T47D (cell line): Measurements from ENCODE around the gene FCHO2.

Experiments used
- DNase-seq, 2 experiments: peaks; one replicate each; pipeline versions ENCODE4 v3.0.0 to v3.0.0-alpha.2; 2011 to 2012; ENCODE audit warnings: low read depth in 1 of 2, low spot score in 1 of 2
- JUND ChIP-seq: IDR thresholded peaks from 2 replicates; pipeline ENCODE4 v1.6.1; 2012; ENCODE audit warnings: low read depth
- in situ Hi-C: cut with HindIII; loops from 2 replicates; pipeline ENCODE4 v1.10.0; 2016; ENCODE audit warnings: low sequenced_read_pairs, low pct_unique_long_range_greater_than_20kb

The FCHO2 gene

GRCh38 chr5:73112359-73112758 is 156.5 kb downstream of the FCHO2 start:
- in situ Hi-C loops: no loop called here
- no peak for DNase-seq
- TF ChIP-seq JUND: no peak

DNA sequence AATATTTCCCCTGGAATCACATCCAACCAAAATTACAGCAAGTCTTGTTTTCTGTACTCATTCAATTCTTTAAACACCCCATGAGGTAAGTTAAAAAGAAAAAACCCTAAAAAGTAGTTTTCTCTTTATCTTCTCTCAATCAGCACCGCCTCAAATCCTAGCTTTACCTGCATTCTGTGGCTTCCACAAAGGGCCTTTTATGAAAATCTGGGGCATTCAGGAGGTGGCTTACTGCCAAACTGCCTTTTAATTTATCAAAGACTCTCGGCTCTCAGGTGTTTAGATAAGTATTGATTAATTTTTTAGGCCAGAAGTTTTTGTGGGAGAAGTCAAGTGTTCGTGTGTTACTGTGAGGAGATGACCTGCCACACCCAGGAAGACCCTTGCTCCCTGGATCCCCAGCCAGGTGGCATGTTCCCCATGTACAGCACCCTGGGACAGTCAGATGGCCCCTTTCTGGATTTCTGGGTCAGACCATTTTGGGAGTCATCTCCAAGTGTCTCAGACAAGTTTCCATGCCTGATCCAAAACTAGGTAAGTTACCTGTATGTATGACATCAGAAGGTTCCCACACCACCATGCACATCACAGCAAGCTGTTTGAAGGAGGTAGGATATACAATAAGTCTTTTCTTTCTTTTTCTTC is 158.3 kb downstream of the FCHO2 start:
- in situ Hi-C loops: no loop called here
- TF ChIP-seq JUND: no peak
- no peak for DNase-seq

GRCh38 chr5:73115399-73116051 is 159.7 kb downstream of the FCHO2 start:
- TF ChIP-seq JUND: no peak
- in situ Hi-C loops: no loop called here
- peak in 1 of 2 experiments; percentile 11 for DNase-seq

- in situ Hi-C loops: no loop called here
- no peak for DNase-seq
- TF ChIP-seq JUND: no peak
Measured at GRCh38 chr5:73116506-73116905, 160.7 kb downstream of the FCHO2 start.

- DNase-seq: no peak
- no peak for TF ChIP-seq JUND
- in situ Hi-C loops: no loop called here
Measured at GRCh38 chr5:73117088-73117740, 161.4 kb downstream of the FCHO2 start.

DNA sequence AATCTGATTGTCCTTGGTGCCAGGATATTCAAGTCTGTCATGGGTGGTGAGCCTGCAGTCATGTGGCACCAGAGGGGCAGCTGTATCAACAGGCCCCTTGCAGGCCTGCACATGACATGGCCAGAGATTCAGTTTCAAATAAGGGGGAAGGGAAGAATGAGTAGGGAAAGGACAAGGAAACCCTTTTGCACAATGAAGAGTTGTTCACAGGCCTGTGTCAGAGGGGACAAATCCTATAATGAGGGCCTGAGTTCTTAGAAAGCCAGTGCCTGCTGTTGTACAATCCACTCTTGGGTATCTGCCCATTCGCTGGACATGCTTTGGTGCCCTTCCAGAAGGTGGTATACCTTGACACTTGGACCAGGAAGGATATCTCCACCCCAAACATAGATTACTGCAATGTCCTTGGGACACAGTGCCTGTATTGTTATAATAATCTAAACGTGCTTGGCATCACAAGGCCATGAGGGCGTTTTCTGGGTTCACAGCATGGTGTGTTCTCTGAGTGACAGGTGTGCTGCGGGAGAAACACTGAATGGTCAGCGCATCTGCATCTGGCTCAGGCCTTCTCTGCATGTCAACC is 162.6 kb downstream of the FCHO2 start:
- no peak for TF ChIP-seq JUND
- no peak for DNase-seq
- in situ Hi-C loops: no loop called here

- DNase-seq: no peak
- TF ChIP-seq JUND: no peak
- in situ Hi-C loops: no loop called here
Measured at GRCh38 chr5:73119451-73120157, 163.8 kb downstream of the FCHO2 start.

DNA sequence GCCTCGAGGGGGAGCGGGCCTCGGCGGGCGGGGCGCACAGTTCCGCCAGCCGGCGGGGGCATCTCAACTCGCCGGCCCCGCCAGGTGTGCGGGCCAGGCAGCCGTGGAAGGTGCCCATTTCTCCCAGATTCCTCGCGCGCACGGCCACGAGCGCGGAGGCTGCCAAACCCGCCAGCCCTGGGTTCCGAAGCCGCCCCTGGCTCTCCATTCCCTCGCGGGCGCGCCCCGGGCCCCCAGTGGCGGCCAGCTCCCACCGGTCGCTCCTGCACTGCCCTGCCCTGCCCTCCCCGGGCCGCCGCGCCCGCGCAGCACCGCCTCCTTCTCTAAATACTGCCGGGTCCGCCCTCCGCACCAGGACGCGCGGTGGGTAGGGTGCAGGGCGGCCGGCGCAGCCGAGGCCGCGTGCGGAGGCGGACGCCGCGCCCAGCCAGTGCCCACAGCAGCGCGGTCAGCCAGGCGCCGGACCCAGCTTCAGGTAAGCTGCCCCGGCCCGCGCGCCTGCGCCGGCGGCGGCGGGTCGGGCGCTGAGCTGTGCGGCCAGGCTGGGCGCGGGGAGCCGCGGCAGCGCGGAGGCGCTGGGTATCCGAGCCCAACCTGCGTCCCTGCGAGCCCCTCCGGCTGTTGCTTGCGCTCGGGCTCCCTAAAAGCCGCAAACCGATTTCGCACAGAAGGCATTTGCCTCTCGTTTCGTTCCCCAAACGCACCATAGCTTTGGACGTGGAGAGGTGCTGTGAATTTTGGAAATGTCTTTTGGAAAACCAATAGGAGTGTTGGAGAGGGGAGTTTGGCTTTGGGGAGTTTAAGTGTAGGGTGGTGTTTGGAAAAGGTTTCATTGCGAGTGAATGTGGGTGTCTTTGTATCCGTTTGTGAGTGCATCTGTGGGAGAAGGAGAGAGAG is 164.6 kb downstream of the FCHO2 start, which contains the start of gene TMEM171:
TSS of gene TMEM171 (plus strand) at position 354 of the 897 bp plus-strand sequence. CDS start 2,799 bp downstream, outside the sequence.
- peak; percentile 79 to 91 for DNase-seq
- in situ Hi-C loops: no loop called here
- TF ChIP-seq JUND: no peak

DNA sequence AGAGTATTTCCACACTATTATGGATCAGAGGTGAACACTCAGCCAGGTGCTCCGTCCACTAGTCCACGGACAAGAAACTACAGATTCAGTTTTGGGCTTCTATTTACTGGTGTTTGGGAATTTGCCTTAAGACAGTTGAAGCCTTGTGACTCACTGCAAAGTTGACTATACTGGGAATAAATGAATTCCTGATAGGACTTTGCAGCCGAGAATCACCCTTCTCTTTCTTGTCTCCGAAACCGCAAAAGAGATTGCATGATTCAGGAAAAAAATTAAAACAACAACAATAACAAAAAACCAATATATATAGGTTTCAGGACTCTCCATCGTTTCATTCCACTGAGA is 165.2 kb downstream of the FCHO2 start:
- in situ Hi-C loops: no loop called here
- DNase-seq: peak in 1 of 2 experiments; percentile 50

DNA sequence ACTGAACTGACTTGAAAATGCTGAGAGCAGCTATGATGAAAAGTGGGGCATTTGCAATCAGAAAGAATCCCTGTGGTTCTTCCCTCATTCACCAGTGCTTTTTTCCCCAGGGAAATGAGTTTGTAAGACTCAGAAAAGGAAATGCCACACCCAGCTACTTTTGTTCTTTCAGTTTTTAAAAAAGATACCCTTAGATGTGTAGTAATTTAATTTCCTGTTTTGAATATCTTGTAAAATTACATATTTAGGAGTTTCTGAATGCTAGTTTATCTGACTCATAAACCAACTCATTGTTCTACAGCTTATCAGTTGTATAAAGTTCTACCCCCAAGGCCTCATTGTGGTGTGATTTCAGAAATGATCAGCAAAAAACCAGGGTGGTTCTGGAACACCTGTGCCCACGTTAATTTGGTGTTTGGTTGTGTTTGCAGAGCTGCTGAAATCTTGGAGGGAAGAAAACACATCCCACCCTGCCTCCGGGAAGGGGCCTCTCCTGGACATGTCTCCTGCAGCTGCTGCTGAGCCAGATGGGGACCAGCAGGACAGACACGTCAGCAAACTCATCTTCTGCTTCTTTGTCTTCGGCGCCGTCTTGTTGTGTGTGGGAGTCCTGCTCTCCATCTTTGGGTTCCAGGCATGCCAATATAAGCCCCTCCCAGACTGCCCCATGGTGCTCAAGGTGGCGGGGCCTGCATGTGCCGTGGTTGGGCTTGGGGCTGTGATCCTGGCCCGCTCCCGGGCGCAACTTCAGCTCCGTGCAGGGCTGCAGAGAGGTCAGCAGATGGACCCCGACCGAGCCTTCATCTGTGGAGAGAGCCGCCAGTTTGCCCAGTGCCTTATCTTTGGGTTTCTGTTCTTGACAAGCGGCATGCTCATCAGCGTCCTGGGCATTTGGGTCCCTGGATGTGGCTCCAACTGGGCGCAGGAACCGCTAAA is 167.3 kb downstream of the FCHO2 start:
- no peak for TF ChIP-seq JUND
- DNase-seq: no peak
- in situ Hi-C loops: no loop called here

More for the DNA sequence above, 165.2 kb downstream of the FCHO2 start:
- no peak for TF ChIP-seq JUND

DNA sequence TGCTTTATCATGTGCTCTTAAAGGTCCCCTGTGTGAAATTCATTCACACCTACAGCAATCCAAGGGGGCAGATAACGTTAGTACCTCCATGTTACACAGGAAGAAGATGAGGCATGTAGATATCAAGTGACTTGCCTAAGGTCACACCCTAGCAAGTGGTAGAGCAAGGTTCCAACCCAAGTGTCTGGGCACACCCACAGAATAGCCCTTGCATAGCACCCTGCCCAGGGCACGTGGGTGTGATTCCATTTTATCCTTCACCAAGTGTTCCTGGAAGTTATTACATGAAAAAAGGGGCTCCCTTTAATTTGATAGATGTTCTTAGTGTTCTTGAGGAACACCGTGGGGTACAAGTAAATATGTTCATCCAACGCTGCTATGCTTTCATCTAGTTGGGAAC is 169.4 kb downstream of the FCHO2 start:
- TF ChIP-seq JUND: no peak
- no peak for DNase-seq
- in situ Hi-C loops: no loop called here
